Mucosa of rectum (tissue), 2 donors: Measurements from ENCODE around the gene GATA3.

Experiments used
- H3K27ac ChIP-seq, 2 donors: one replicate each; pipeline ENCODE4 v1.7.0; 2013; ENCODE audit warnings: inconsistent platforms in 2 of 2, low read depth in 2 of 2, low read length in 2 of 2
- H3K27me3 ChIP-seq, 2 donors: one replicate each; pipeline ENCODE4 v1.7.0; 2013; ENCODE audit warnings: low read length in 2 of 2; ENCODE audit not compliant: control insufficient read depth in 2 of 2, insufficient read depth in 2 of 2
- H3K36me3 ChIP-seq, 2 donors: one replicate each; pipeline ENCODE4 v1.7.0; 2013; ENCODE audit warnings: low read length in 2 of 2; ENCODE audit not compliant: control insufficient read depth in 2 of 2, insufficient read depth in 2 of 2
- H3K4me1 ChIP-seq, 2 donors: one replicate each; pipeline ENCODE4 v1.7.0; 2013; ENCODE audit warnings: low read length in 2 of 2, mild to moderate bottlenecking in 1 of 2; ENCODE audit not compliant: control insufficient read depth in 2 of 2, insufficient read depth in 2 of 2
- H3K4me3 ChIP-seq, 2 donors: one replicate each; pipeline ENCODE4 v1.7.0; 2013; ENCODE audit warnings: low read length in 2 of 2
- H3K9ac ChIP-seq, 2 donors: one replicate each; pipeline ENCODE4 v1.7.0; 2013; ENCODE audit warnings: low read length in 2 of 2, low read depth in 1 of 2, mild to moderate bottlenecking in 1 of 2
- H3K9me3 ChIP-seq, 2 donors: one replicate each; pipeline ENCODE4 v1.7.0; 2013; ENCODE audit warnings: low read length in 2 of 2; ENCODE audit not compliant: control insufficient read depth in 2 of 2
- donor health status: healthy.
- donor health status: Normal muscosa, but diverticular disease.

The GATA3 gene

DNA sequence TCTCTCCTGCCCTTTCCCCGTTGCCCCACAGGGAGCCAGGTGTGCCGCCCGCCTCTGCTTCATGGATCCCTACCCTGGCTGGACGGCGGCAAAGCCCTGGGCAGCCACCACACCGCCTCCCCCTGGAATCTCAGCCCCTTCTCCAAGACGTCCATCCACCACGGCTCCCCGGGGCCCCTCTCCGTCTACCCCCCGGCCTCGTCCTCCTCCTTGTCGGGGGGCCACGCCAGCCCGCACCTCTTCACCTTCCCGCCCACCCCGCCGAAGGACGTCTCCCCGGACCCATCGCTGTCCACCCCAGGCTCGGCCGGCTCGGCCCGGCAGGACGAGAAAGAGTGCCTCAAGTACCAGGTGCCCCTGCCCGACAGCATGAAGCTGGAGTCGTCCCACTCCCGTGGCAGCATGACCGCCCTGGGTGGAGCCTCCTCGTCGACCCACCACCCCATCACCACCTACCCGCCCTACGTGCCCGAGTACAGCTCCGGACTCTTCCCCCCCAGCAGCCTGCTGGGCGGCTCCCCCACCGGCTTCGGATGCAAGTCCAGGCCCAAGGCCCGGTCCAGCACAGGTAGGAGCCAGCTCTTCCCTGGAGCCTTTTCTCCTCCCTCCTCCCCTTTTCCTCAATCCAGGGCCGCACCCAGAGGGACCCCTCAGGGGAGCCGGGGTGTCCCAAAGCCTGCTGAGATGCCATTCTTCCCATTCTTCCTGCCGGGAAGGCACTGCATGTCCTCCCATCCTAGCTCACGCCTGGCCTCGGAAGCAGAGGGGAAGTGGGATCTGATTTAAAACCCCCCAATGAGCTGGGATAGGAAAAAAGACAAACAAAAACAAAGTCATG lies 4.0 kb downstream of the GATA3 start:
- Histone ChIP-seq H3K4me1 (peaks cover 4 to 11% of the 10 kb centered on the region in 2 donors), H3K36me3 (no peaks in the 10 kb centered on the region), H3K9me3 (no peaks in the 10 kb centered on the region), H3K27ac (no peak overlapping the region), H3K9ac (no peak overlapping the region), H3K4me3 (no peak overlapping the region), H3K27me3 (peaks cover 28 to 36% of the 10 kb centered on the region in 2 donors)

DNA sequence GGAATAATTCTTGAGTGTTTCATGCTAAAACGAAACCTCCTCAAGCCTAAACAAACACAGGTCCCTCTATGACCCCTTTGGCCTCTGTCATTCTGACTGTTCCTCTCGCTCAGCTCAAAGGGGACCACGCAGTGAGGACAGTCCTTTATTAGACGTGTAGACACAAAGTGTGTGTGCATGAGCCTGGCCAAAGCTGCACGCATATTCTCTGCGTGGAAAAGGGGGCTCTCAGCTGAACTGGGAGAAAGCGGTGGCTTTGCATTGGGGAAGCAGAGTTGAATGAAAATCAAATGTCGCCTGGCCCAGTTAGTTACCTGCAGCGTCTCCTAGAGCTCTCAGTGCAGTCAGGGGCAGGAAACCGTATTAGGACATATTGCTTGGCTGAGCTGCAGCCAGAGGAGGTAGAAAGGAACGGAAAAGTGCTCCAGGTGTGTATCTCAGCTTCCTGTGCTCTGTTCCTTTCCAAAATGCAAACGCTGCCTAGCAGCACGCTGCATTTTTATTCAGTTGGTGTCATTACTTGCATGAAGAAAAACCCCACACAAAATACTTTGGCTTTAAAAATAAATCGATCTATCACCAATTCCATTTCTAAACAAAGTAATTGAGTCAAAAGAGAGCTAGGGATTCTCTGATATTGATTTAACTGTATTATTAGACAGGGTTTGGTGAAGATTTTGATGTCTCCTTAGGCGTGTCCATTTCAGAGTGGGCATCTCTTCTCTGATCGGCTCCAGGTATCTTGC lies 4.9 kb downstream of the GATA3 start:
- H3K4me1 ChIP-seq, result peaks cover 0 to 4% of the 10 kb centered on the region in 2 donors
- H3K9ac ChIP-seq, result no peak overlapping the region
- H3K27me3 ChIP-seq, result peaks cover 27 to 36% of the 10 kb centered on the region in 2 donors
- no peaks in the 10 kb centered on the region for H3K9me3 ChIP-seq
- peak overlapping the region in 1 of 2 donors; percentile 33 for H3K4me3 ChIP-seq
- H3K27ac ChIP-seq, result no peak overlapping the region
- H3K36me3 ChIP-seq, result no peaks in the 10 kb centered on the region

DNA sequence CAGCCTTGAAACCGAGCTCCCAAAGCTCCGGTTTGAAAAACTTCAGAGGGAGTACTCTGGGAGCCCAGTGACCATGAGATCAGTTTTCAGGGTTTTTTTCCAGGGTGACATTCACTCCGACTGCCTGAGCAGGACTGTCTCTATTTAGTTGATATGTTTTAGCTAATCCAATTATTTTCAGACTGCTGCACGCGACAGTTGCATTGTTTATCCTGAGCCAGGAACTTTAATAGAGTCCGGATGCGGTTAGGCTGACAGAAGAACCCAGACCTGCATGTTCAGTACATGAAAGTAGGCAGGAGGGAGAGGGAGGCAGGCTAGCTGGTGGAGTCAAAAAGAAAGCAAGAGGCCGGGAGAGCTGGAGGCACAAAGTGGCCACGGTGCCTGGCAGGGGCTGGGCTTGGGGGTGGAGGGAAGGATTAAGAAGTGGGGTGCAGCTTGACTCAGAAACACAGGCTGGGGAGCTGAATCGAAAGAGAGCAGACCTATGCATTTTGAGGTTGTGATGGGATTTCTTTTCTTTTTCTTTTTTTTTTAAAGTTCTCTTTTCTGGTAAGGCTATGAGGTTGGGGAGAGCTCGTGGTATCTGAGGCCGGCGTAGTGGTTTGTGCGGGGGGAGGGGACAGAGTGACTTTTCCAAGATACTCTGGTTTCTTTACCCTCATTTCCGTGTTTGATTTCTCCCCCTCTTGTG lies 5.7 kb downstream of the GATA3 start:
- Histone ChIP-seq H3K9me3 (no peaks in the 10 kb centered on the region), H3K9ac (no peak overlapping the region), H3K27ac (no peak overlapping the region), H3K27me3 (peaks cover 23 to 34% of the 10 kb centered on the region in 2 donors), H3K4me3 (peak overlapping the region in 1 of 2 donors; percentile 48), H3K4me1 (no peaks in the 10 kb centered on the region), H3K36me3 (no peaks in the 10 kb centered on the region)

DNA sequence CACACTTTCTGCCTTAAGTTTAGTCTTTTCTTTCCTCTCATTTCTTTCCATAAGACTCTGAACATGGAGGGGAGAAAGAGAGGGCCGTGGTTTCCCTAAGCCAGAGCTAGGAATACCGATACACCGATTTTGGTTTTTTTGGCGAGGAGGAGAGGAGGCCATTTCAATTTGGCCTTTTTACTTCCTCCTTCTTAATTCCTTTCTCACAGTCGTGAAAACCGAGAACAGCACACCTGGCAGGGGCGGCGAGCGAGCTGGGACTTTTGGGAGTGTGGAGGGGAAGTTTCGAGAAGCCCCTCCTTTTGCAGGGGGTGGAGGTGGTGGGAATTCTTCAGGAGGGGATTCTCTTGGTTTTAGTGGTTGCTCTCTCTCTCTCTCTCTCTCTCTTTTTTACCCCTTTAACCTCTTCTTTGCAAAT lies 6.2 kb downstream of the GATA3 start:
- no peaks in the 10 kb centered on the region for H3K4me1 ChIP-seq
- no peaks in the 10 kb centered on the region for H3K9me3 ChIP-seq
- H3K27ac ChIP-seq, result no peak overlapping the region
- peaks cover 23 to 29% of the 10 kb centered on the region in 2 donors for H3K27me3 ChIP-seq
- no peak overlapping the region for H3K9ac ChIP-seq
- peak overlapping the region in 1 of 2 donors; percentile 48 for H3K4me3 ChIP-seq
- no peaks in the 10 kb centered on the region for H3K36me3 ChIP-seq

DNA sequence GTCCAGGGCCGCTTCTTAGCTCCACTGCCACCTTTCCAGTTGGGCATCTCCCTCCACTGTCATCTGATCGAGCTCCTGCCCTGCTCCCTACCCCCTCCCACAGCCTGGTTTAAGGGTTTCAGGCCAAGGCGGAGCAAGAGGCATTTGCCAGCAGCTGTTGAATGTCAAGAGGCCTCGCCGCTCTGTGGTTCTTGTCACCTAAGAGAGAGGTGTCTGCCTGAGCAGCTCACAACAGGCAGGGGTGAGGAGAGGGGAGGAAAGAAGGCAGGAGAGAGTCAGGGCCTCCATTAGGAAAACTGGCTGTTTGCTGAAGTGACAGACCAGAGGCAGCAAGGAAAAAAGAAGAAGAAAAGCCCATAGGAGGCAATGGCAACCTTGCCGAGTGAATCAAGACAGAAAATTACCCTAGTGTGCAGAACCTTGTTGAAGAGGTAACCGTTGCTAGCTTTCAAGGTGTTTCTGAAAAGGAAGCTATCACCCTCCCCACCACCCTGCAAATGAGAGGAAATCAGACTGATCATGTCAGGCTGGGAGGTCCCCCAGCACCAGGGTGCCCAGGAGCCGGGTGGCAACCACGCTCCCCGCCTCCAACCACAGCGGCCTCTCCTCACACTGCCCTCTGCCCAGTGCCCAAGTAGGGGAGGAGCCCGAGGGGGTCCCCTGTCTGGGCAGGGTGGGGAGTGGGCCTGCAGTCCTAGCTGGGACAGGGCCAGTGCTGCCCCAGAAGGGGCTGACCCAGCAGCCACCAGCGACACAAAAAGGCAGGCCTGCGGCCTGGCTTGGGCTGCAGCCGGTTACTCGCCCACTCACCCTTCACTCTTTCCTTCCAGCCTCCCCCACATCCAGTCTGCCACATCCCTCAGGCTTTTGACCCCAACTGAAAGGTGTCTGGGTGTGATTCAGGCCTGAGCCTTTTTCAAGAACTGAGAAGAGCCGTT lies 7.1 kb downstream of the GATA3 start:
- Histone ChIP-seq H3K27me3 (peaks cover 23 to 28% of the 10 kb centered on the region in 2 donors), H3K36me3 (no peaks in the 10 kb centered on the region), H3K9ac (no peak overlapping the region), H3K4me3 (no peak overlapping the region), H3K27ac (peak overlapping the region in 1 of 2 donors; percentile 3), H3K9me3 (no peaks in the 10 kb centered on the region), H3K4me1 (no peaks in the 10 kb centered on the region)

DNA sequence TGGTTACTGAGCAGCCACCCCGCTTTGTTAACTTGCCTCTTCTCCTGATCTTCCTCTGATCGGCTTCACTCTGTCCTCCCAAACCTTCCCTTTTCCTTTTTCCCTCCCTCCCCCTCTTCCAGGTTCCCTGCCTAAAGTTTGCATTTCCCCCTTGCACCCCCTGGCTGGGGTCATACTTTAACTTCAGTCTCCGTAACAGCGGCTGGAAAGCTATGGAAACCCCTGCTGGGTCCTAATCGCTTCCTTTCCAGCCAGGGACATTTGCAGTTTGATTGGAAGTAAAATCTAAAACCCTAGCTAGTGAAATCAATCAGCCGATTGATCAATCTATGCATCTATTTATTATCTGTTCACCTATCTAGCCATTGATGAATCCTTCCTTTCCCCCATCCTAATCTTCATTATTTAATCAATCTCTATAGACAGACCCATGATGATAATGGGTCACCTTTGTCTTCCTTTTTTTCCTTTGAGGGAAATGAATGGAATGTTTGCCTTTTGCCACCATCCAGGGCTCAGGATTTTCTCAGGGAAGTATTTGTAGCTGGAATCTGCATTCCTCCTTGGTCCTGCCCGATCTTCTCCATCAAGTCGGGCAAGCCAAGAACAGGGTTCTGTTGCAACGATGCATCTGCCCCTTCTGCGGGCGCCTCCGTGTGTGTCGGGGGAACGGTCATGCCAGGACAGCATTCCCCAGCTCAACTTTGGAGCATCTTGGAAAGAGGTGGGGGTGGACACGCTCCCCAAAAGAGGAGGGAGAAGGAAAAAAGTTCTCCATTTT lies 8.8 kb downstream of the GATA3 start:
- no peak overlapping the region for H3K9ac ChIP-seq
- H3K4me1 ChIP-seq, result no peaks in the 10 kb centered on the region
- H3K4me3 ChIP-seq, result no peak overlapping the region
- H3K27ac ChIP-seq, result no peak overlapping the region
- H3K9me3 ChIP-seq, result no peaks in the 10 kb centered on the region
- H3K36me3 ChIP-seq, result no peaks in the 10 kb centered on the region
- peaks cover 18 to 21% of the 10 kb centered on the region in 2 donors for H3K27me3 ChIP-seq

DNA sequence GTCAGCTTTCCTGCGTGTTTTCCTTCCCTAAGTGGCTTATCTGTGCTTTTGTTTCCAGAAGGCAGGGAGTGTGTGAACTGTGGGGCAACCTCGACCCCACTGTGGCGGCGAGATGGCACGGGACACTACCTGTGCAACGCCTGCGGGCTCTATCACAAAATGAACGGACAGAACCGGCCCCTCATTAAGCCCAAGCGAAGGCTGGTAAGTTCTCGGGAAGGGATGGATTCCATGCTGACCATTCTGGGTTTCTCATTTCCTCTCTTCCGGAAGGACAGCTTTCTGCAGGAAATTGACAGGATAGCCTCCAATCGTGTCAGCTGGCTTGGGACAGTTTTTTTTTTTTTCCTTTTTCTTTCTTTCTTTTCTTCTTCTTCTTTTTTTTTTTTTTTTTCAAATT lies 9.4 kb downstream of the GATA3 start:
- H3K9ac ChIP-seq, result no peak overlapping the region
- no peaks in the 10 kb centered on the region for H3K9me3 ChIP-seq
- H3K36me3 ChIP-seq, result no peaks in the 10 kb centered on the region
- no peak overlapping the region for H3K4me3 ChIP-seq
- peaks cover 14 to 21% of the 10 kb centered on the region in 2 donors for H3K27me3 ChIP-seq
- no peak overlapping the region for H3K27ac ChIP-seq
- H3K4me1 ChIP-seq, result no peaks in the 10 kb centered on the region

DNA sequence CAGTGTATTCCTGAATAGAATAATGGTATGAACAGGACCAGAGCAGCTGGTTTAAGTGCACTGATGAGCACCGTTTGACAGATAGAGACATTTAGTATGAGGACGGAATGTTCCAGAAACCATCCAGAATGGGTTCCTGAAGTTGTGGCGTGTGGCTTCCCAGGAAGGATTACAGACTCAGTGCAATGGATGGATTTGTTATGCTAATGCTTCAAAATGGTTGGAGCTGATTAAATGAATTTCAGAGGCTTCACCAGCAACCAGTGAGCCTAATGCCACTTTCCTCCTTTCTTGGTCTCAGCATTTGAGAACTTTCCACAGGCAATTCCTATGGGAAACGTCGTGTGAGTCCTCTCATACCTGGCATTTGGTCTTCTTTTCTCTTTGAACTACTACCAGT lies 9.9 kb downstream of the GATA3 start:
- Histone ChIP-seq H3K27me3 (peaks cover 12 to 19% of the 10 kb centered on the region in 2 donors), H3K36me3 (no peaks in the 10 kb centered on the region), H3K27ac (no peak overlapping the region), H3K4me3 (no peak overlapping the region), H3K4me1 (no peaks in the 10 kb centered on the region), H3K9ac (no peak overlapping the region), H3K9me3 (no peaks in the 10 kb centered on the region)

DNA sequence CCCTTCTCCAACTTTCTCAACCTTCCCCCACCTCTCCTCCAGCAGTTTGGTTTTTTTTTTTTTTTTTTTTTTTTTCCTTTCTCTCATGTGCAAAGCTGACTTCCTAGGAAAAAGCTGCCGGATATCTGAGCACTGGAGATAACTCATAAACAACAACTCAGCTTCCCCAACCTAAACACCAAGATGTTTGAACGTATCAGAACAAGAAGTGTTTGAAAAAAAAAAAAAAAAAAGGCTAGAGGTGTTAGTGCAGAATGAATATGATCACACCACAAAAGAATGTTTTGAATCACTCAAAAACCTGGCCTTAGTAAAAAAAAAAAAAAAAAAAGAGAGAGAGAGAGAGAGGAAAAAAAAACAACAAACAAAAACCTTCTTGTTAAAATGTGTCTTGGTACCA lies 11.2 kb downstream of the GATA3 start:
- no peak overlapping the region for H3K9ac ChIP-seq
- no peaks in the 10 kb centered on the region for H3K36me3 ChIP-seq
- no peaks in the 10 kb centered on the region for H3K9me3 ChIP-seq
- H3K4me3 ChIP-seq, result no peak overlapping the region
- H3K27ac ChIP-seq, result no peak overlapping the region
- peaks cover 14 to 16% of the 10 kb centered on the region in 2 donors for H3K27me3 ChIP-seq
- H3K4me1 ChIP-seq, result no peaks in the 10 kb centered on the region
